Gastroesophageal sphincter (tissue), 4 donors: Measurements from ENCODE around the gene CYP51A1. TPM values are rescaled to one million over a fixed set of nuclear protein-coding genes. Genes with fewer than 3 reads are reported as not detected.

ENCODE experiments used
- ATAC-seq: fragments of 150-250 bp; one replicate; pipeline ENCODE4 v1.9.1; 2016; ENCODE audit warnings: mild to moderate bottlenecking, moderate library complexity
- H3K27ac ChIP-seq, 4 donors: fragments of 200-600 bp; sonication (generic) in 3 of 4; 1 replicate in 3 of 4; 2 replicates in 1 of 4; pipeline ENCODE4 v1.5.1; 2016 to 2019
- H3K27me3 ChIP-seq: fragments of 200-600 bp; sonication (generic); one replicate; pipeline ENCODE4 v1.5.1; 2019
- H3K36me3 ChIP-seq, 2 donors: fragments of 200-600 bp; sonication (generic); one replicate each; pipeline ENCODE4 v1.5.1; 2019; ENCODE audit warnings: control low read depth in 1 of 2
- H3K4me1 ChIP-seq, 3 donors: fragments of 200-600 bp; sonication (generic); 1 replicate in 2 of 3; 2 replicates in 1 of 3; pipeline ENCODE4 v1.5.1; 2016 to 2019; ENCODE audit warnings: control low read depth in 2 of 3
- H3K4me3 ChIP-seq, 2 donors: fragments of 200-600 bp; sonication (generic); one replicate each; pipeline ENCODE4 v1.5.1; 2019; ENCODE audit warnings: mild to moderate bottlenecking in 1 of 2, moderate library complexity in 1 of 2
- H3K9me3 ChIP-seq, 3 donors: fragments of 200-600 bp; sonication (generic); one replicate each; pipeline ENCODE4 v1.5.1; 2017 to 2019; ENCODE audit warnings: control low read depth in 2 of 3
- EP300 ChIP-seq: sonication (generic); formaldehyde crosslinking; IDR thresholded peaks from one replicate; pipeline ENCODE4 v1.6.1; 2017; ENCODE audit warnings: antibody characterized with exemption, mild to moderate bottlenecking
- POLR2A ChIP-seq, 2 donors: fragments of 450-650 bp; IDR thresholded peaks; one replicate each; pipeline ENCODE4 v1.6.1; 2017; ENCODE audit warnings: antibody characterized with exemption in 2 of 2, mild to moderate bottlenecking in 2 of 2, moderate library complexity in 1 of 2
- POLR2AphosphoS5 ChIP-seq: sonication (generic); formaldehyde crosslinking; IDR thresholded peaks from one replicate; pipeline ENCODE4 v1.6.1; 2017; ENCODE audit warnings: antibody characterized with exemption
- WGBS, 2 donors: methylation state at CpG; one replicate each; pipeline ENCODE4 v1.1.5; 2018; ENCODE audit warnings: low coverage in 1 of 2; 5-methylcytosine and 5-hydroxymethylcytosine counted together
- total RNA-seq, 4 donors: library from RNA; depleted of rRNA; stranded (reverse); fragments of >200 nt; gene quantifications; one replicate each; pipeline ENCODE4 v1.1.0, GENCODE V29; 2016
- TF ChIP-seq, protein P1 (sequence below), 4 experiments: fragments of 200-600 bp in 2 of 4; fragments of 450-650 bp in 2 of 4; sonication (generic) in 1 of 4; IDR thresholded peaks; one replicate each; pipeline ENCODE4 v1.5.1; 2017 to 2019; ENCODE audit warnings: antibody characterized with exemption in 4 of 4, mild to moderate bottlenecking in 2 of 4, moderate library complexity in 2 of 4

Gene CYP51A1
- total RNA-seq, 4 donors from 2014 or later = 27.7 to 48.3 (median 37.9) TPM

DNA sequence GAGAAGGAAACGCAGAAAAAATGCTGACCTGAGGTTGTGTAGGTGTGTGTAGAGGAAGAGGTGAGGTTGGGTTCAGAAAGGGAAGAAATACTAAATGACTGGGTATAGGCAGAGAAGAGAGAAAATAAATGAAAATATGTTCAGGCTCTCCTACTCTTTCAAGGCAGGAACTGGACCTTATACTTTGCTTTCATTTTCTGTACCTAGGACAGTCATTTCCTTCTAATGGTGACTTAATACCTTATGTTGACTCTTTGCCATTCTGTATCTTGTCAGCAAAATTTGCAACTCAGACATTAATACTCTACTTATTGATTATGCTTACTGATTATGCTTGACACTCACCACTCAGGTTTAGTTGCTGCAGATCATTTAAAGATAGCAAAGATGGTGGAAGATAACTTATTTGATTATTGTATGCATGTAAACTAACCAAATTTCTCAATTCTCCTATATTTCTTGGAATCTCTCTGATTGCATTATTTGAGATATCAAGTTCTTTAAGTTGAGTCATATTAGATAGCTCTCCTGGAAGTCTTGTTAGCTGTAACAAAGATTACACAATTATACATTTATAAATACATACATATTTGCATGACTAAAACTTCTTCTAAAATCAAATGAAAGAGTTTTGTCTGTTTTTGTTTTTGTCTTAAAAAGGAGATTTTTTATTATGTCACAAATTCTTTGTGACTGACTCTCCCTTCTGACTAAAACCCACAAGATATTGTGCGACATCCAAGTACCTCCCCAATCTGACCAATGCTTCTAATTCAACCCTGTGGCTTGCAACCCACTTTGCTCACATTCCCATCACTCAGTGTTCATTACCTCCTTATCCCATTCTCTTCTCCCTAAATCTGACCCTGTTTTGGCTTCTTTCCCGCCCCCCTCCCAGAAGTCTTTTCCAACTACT lies 24.6 kb upstream of the CYP51A1 start:
- no peaks in the 10 kb centered on the region for H3K9me3 ChIP-seq
- H3K36me3 ChIP-seq = no peaks in the 10 kb centered on the region
- H3K4me1 ChIP-seq = no peaks in the 10 kb centered on the region
- TF ChIP-seq EP300 (no peak), POLR2A (IDR thresholded peaks at IDR 0.05) (no peak), POLR2AphosphoS5 (no peak)
- TF ChIP-seq, protein P1, sequence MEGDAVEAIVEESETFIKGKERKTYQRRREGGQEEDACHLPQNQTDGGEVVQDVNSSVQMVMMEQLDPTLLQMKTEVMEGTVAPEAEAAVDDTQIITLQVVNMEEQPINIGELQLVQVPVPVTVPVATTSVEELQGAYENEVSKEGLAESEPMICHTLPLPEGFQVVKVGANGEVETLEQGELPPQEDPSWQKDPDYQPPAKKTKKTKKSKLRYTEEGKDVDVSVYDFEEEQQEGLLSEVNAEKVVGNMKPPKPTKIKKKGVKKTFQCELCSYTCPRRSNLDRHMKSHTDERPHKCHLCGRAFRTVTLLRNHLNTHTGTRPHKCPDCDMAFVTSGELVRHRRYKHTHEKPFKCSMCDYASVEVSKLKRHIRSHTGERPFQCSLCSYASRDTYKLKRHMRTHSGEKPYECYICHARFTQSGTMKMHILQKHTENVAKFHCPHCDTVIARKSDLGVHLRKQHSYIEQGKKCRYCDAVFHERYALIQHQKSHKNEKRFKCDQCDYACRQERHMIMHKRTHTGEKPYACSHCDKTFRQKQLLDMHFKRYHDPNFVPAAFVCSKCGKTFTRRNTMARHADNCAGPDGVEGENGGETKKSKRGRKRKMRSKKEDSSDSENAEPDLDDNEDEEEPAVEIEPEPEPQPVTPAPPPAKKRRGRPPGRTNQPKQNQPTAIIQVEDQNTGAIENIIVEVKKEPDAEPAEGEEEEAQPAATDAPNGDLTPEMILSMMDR (IDR thresholded peaks at IDR 0.05) = no peak
- no peak overlapping the region for H3K4me3 ChIP-seq
- H3K27ac ChIP-seq = no peak overlapping the region
- 87 to 88% methylated on average over 2 to 3 of the region's 3 CpGs for WGBS, 2 donors
- no peak for ATAC-seq
- no peaks in the 10 kb centered on the region for H3K27me3 ChIP-seq

DNA sequence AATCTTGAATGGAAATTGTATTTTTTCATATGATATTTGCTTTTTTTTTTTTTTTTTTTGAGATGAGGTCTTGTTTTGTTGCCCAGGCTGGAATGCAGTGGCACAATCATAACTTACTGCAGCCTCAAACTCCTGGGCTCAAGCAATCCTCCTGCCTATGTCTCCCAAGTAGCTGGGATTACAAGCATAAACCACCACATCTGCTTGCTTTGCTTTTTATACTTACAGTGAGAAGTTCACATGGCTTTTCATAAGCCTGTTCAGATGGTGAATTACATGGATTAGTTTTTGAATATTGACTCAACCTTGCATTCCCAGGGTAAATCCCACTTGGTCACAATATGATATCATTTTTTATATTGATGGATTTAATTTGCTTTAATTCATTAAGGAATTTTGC lies 22.7 kb upstream of the CYP51A1 start:
- Histone ChIP-seq H3K27me3 (no peaks in the 10 kb centered on the region), H3K27ac (no peak overlapping the region), H3K9me3 (no peaks in the 10 kb centered on the region), H3K4me3 (no peak overlapping the region), H3K36me3 (no peaks in the 10 kb centered on the region), H3K4me1 (no peaks in the 10 kb centered on the region)
- ATAC-seq = no peak
- TF ChIP-seq POLR2AphosphoS5 = no peak
- no peak for TF ChIP-seq POLR2A (IDR thresholded peaks at IDR 0.05)
- no peak for TF ChIP-seq EP300
- TF ChIP-seq, protein P1 (IDR thresholded peaks at IDR 0.05) = no peak

DNA sequence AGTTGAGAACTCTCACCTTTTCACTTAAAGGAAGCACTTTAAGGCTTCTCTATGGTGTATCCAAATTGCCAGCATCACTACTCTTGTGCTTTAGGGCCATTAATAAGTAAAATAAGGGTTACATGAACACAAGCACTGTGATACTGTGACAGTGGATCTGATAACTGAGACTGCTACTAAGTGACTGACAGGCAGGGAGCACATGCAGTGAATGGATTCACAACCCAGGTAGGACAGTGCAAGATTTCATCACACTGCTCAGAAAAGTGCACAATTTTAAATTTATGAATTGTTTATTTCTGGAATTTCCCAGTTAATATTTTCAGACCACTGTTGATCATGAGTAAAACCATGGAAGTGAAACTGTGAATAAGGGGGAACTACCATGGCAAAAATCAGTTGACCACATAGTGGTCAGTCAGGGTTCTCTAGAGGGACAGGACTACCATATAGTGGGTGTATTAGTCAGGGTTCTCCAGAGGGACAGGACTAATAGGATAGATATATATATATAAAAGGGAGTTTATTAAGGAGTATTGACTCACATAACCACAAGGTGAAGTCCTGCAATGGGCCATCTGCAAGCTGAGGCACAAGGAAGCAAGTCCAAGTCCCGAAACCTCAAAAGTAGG lies 20.9 kb upstream of the CYP51A1 start:
- H3K9me3 ChIP-seq = no peaks in the 10 kb centered on the region

DNA sequence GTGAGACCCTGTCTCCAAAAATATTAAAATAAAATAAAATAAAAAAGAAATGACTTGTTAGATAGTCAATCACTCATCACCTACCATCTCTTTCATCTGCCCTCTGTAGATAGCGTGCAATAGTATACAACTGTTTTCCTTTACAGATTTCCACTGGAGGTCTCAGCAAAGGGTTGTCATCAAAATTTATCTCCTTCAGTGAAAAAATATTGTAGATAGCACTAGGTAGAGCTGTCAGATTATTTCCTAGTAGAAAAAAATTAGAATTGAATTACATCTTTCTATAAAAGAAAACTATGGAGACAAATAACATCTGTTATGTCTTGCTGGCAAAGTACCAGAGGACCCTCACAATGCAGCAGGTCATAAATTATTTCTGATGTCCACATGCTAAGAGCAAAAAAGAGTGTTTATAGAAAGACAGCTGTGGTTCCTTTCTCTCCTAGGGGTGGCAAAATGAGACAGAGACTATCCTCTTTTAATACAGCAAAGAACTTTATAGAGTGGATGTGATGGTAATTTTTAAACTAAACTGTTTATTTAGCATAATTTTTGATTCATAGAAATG lies 16.3 kb upstream of the CYP51A1 start:
- TF ChIP-seq, protein P1 (IDR thresholded peaks at IDR 0.05) = no peak
- TF ChIP-seq POLR2AphosphoS5 = no peak
- no peak for TF ChIP-seq POLR2A (IDR thresholded peaks at IDR 0.05)
- no peak for TF ChIP-seq EP300
- no peaks in the 10 kb centered on the region for H3K36me3 ChIP-seq
- ATAC-seq = no peak
- H3K4me1 ChIP-seq = no peaks in the 10 kb centered on the region
- 50 to 58% methylated on average over 1 of the region's 1 CpG for WGBS, 2 donors
- no peak overlapping the region for H3K27ac ChIP-seq
- H3K27me3 ChIP-seq = no peaks in the 10 kb centered on the region
- H3K9me3 ChIP-seq = no peaks in the 10 kb centered on the region
- H3K4me3 ChIP-seq = no peak overlapping the region

More for the DNA sequence above, 20.9 kb upstream of the CYP51A1 start:
- no peak overlapping the region for H3K4me3 ChIP-seq
- no peak for TF ChIP-seq POLR2AphosphoS5
- no peak for TF ChIP-seq EP300
- TF ChIP-seq, protein P1 (IDR thresholded peaks at IDR 0.05) = no peak
- TF ChIP-seq POLR2A (IDR thresholded peaks at IDR 0.05) = no peak
- no peak overlapping the region for H3K27ac ChIP-seq
- H3K36me3 ChIP-seq = no peaks in the 10 kb centered on the region
- no peaks in the 10 kb centered on the region for H3K4me1 ChIP-seq
- 100% methylated on average over 1 of the region's 1 CpG for WGBS, 2 donors
- no peak for ATAC-seq
- H3K27me3 ChIP-seq = no peaks in the 10 kb centered on the region
